Thymus (tissue), 11 donors: ENCODE data around the gene ERGIC1. TPM values are rescaled to one million over a fixed set of nuclear protein-coding genes. Genes with fewer than 3 reads are reported as not detected.

Experiments
- DNase-seq, 9 donors: peaks; one replicate each; pipeline ENCODE4 v3.0.0-alpha.2; 2013; ENCODE audit warnings: low spot score in 9 of 9, low read depth in 6 of 9, missing footprints in 1 of 9
- H3K27ac ChIP-seq, 2 donors: one replicate each; pipeline ENCODE4 v1.5.1; 2013; ENCODE audit warnings: control low read depth in 1 of 2, low read depth in 1 of 2, low read length in 1 of 2, mild to moderate bottlenecking in 1 of 2, moderate library complexity in 1 of 2
- H3K27me3 ChIP-seq, 2 donors: one replicate each; pipeline ENCODE4 v1.5.1; 2013; ENCODE audit warnings: low read length in 1 of 2; ENCODE audit not compliant: control insufficient read depth in 2 of 2, insufficient read depth in 1 of 2
- H3K36me3 ChIP-seq, 2 donors: one replicate each; pipeline ENCODE4 v1.5.1; 2013; ENCODE audit warnings: low read length in 1 of 2, mild to moderate bottlenecking in 1 of 2, moderate library complexity in 1 of 2; ENCODE audit not compliant: control insufficient read depth in 2 of 2, insufficient read depth in 2 of 2
- H3K4me1 ChIP-seq, 2 donors: one replicate each; pipeline ENCODE4 v1.5.1; 2013; ENCODE audit warnings: low read length in 2 of 2; ENCODE audit not compliant: control insufficient read depth in 2 of 2, insufficient read depth in 2 of 2
- H3K4me3 ChIP-seq, 2 donors: one replicate each; pipeline ENCODE4 v1.5.1; 2013; ENCODE audit warnings: low read length in 2 of 2, control low read depth in 1 of 2, mild to moderate bottlenecking in 1 of 2
- H3K9me3 ChIP-seq, 2 donors: one replicate each; pipeline ENCODE4 v1.5.1; 2013; ENCODE audit warnings: low read length in 1 of 2, mild to moderate bottlenecking in 1 of 2; ENCODE audit not compliant: control insufficient read depth in 2 of 2, insufficient read depth in 1 of 2
- WGBS: extraction: QIAGEN DNeasy Blood & Tissue Kit; methylation state at CpG from one replicate; pipeline ENCODE4 v1.1.7; 2013; 5-methylcytosine and 5-hydroxymethylcytosine counted together
- polyA plus RNA-seq: library from polyadenylated mRNA; stranded (reverse); fragments of 200-250 nt; gene quantifications from one replicate; pipeline ENCODE4 v1.2.3, GENCODE V29; 2013
- total RNA-seq: library from RNA; stranded (reverse); fragments of 120-200 nt; gene quantifications from one replicate; pipeline ENCODE4 v1.2.4, GENCODE V29; 2013
- donor health status: healthy.

Gene ERGIC1
- total and polyA plus RNA-seq, 2 donors = 57.2 to 69.2 TPM

DNA sequence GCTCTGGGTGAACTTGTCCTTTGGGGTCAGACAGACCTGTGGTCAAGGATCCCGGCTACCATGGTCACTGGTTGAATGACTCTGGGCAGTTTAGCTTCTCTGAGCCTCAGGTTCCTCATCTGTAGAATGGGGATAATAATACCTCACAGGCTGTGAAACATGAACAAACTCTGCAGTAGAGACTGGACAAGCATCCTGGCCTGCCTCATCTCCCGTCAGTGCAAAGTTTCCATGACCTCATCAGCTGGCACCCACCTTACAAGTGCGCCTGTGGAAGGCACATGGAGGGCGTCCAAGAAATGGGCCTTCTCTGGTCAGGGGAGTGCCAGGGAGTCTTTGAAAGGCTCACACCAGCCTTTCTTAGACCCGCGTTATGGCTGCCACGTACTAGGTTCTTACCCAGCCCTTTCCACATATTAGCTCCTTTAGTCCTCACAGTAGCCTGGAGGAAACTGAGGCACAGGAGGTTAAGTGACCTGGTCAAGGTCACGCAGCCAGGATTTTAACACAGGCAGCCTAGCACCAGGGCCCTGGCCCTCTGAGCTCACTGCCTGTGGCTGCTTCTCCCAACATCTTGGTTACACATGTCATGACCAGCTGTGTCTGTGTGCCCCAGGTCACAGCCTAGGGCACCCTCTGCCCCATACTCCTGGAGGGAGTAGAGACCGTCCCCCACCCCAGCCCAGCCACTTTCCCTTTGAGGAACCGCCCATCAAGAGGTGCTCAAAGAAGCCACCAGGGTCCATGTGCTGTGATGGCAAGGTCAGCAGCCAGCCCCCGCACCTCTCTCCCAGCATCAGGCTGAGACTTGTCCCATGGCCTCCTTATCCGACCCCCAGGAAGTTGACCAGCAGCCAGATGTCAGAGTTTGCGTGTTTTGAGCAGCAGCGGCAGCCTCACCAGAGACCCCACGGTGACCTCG is 85.7 kb downstream of the ERGIC1 start:
- DNase-seq = no peak
- H3K4me1 ChIP-seq = peaks cover 12 to 20% of the 10 kb centered on the region in 2 donors
- no peaks in the 10 kb centered on the region for H3K27me3 ChIP-seq
- peaks cover 85 to 86% of the 10 kb centered on the region in 2 donors for H3K36me3 ChIP-seq
- peak overlapping the region in 1 of 2 donors; percentile 47 for H3K27ac ChIP-seq
- no peaks in the 10 kb centered on the region for H3K9me3 ChIP-seq
- WGBS = 92% methylated on average over 16 of the region's 16 CpGs
- H3K4me3 ChIP-seq = no peak overlapping the region

- 95% methylated on average over 13 of the region's 13 CpGs for WGBS
Measured at GRCh38 chr5:172920447-172920849, 86.4 kb downstream of the ERGIC1 start.

GRCh38 chr5:172920995-172921394 is 86.9 kb downstream of the ERGIC1 start:
- WGBS = 99% methylated on average over 12 of the region's 12 CpGs
- Histone ChIP-seq H3K36me3 (peaks cover 82 to 85% of the 10 kb centered on the region in 2 donors), H3K4me1 (peaks cover 12 to 20% of the 10 kb centered on the region in 2 donors), H3K9me3 (no peaks in the 10 kb centered on the region), H3K27ac (no peak overlapping the region), H3K4me3 (no peak overlapping the region), H3K27me3 (no peaks in the 10 kb centered on the region)
- no peak for DNase-seq

More at GRCh38 chr5:172920447-172920849, 86.4 kb downstream of the ERGIC1 start:
- Histone ChIP-seq H3K9me3 (no peaks in the 10 kb centered on the region), H3K27me3 (no peaks in the 10 kb centered on the region), H3K4me3 (no peak overlapping the region), H3K36me3 (peaks cover 82 to 85% of the 10 kb centered on the region in 2 donors), H3K27ac (no peak overlapping the region), H3K4me1 (peaks cover 12 to 20% of the 10 kb centered on the region in 2 donors)
- DNase-seq = no peak

DNA sequence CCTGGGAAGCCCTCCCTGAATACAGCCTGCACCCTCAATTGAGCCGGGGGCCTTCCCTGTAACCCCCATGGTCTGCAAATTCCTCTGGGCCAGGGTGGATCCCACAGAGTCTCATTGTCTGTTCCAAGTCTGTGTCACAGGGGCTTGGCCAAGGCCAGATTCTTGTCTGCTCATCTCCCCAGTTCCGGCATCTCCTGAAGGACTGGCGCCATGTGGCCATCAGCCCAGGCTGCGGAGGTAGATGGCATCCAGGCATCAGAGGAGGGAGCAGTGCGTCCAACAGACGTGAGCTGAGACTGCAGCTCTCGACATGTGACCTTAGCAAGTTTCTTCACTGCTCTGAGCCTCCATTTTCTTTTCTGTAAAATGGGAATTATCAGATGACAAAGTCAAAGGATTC is 87.9 kb downstream of the ERGIC1 start:
- DNase-seq = no peak
- Histone ChIP-seq H3K9me3 (no peaks in the 10 kb centered on the region), H3K4me1 (peaks cover 12 to 20% of the 10 kb centered on the region in 2 donors), H3K27ac (no peak overlapping the region), H3K4me3 (no peak overlapping the region), H3K27me3 (no peaks in the 10 kb centered on the region), H3K36me3 (peaks cover 85 to 86% of the 10 kb centered on the region in 2 donors)
- 97% methylated on average over 7 of the region's 7 CpGs for WGBS

GRCh38 chr5:172923539-172923938 is 89.5 kb downstream of the ERGIC1 start:
- Histone ChIP-seq H3K36me3 (peaks cover 85 to 91% of the 10 kb centered on the region in 2 donors), H3K4me1 (peaks cover 9 to 19% of the 10 kb centered on the region in 2 donors), H3K27me3 (no peaks in the 10 kb centered on the region), H3K9me3 (no peaks in the 10 kb centered on the region), H3K27ac (no peak overlapping the region), H3K4me3 (no peak overlapping the region)
- WGBS = 96% methylated on average over 5 of the region's 5 CpGs
- DNase-seq = no peak

- peaks cover 71 to 74% of the 10 kb centered on the region in 2 donors for H3K36me3 ChIP-seq
- H3K4me3 ChIP-seq = no peak overlapping the region
- no peak overlapping the region for H3K27ac ChIP-seq
- H3K4me1 ChIP-seq = peaks cover 0 to under 1% of the 10 kb centered on the region in 2 donors
- 94% methylated on average over 9 of the region's 9 CpGs for WGBS
- DNase-seq = no peak
- H3K27me3 ChIP-seq = no peaks in the 10 kb centered on the region
- no peaks in the 10 kb centered on the region for H3K9me3 ChIP-seq
Measured at GRCh38 chr5:172925336-172925948, 91.4 kb downstream of the ERGIC1 start.

- H3K4me3 ChIP-seq = no peak overlapping the region
- 97% methylated on average over 2 of the region's 2 CpGs for WGBS
- H3K4me1 ChIP-seq = no peaks in the 10 kb centered on the region
- no peak for DNase-seq
- H3K9me3 ChIP-seq = no peaks in the 10 kb centered on the region
- H3K27me3 ChIP-seq = no peaks in the 10 kb centered on the region
- H3K36me3 ChIP-seq = peaks cover 69% of the 10 kb centered on the region in 2 donors
- no peak overlapping the region for H3K27ac ChIP-seq
Measured at GRCh38 chr5:172926008-172926523, 92.0 kb downstream of the ERGIC1 start.

GRCh38 chr5:172926796-172927195 is 92.7 kb downstream of the ERGIC1 start:
- WGBS = 97% methylated on average over 12 of the region's 12 CpGs
- no peak for DNase-seq
- H3K27ac ChIP-seq = no peak overlapping the region
- no peak overlapping the region for H3K4me3 ChIP-seq
- peaks cover 62 to 65% of the 10 kb centered on the region in 2 donors for H3K36me3 ChIP-seq
- H3K4me1 ChIP-seq = no peaks in the 10 kb centered on the region
- H3K27me3 ChIP-seq = no peaks in the 10 kb centered on the region
- H3K9me3 ChIP-seq = no peaks in the 10 kb centered on the region

DNA sequence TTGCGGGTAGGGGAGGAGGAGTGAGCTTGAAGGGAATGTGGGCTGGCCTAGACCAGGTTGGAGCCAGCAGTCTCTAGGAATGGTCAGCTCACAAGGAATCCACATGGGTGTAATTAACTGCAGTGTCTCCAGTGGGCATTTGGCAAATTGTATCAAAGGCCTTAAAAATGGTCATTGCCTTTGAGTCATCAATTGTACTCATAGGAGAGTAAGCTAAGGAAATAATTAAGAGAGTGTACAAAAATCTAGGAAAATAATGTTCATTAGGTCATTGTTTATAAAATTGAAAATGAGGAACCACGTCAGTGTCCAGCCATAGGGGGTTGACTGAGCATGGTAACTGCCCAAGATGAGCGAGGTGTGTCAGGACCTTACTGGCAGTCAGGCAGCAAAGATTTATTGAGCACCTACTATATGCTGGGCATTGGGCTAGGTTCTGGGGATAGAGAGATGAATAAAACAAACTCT is 95.4 kb downstream of the ERGIC1 start:
- DNase-seq = no peak
- Histone ChIP-seq H3K27ac (no peak overlapping the region), H3K27me3 (no peaks in the 10 kb centered on the region), H3K4me3 (no peak overlapping the region), H3K4me1 (peaks cover 0 to 3% of the 10 kb centered on the region in 2 donors), H3K9me3 (no peaks in the 10 kb centered on the region), H3K36me3 (peaks cover 59 to 64% of the 10 kb centered on the region in 2 donors)
- 98% methylated on average over 3 of the region's 3 CpGs for WGBS
